HG03039 (cell line): Measurements from ENCODE around the gene DOK7.

Experiments
- ATAC-seq: cut with Tn5 transposase; IDR thresholded peaks from one replicate; pipeline ENCODE4 v1.9.1; 2021; ENCODE audit warnings: mild to moderate bottlenecking, moderate library complexity; ENCODE audit not compliant: unreplicated experiment

DOK7 gene

GRCh38 chr4:3518511-3518880 is 55.4 kb downstream of the DOK7 start:
- ATAC-seq = no peak

GRCh38 chr4:3518941-3519340 is 55.8 kb downstream of the DOK7 start:
- no peak for ATAC-seq

- ATAC-seq = no peak
Measured at GRCh38 chr4:3519468-3520264, 56.6 kb downstream of the DOK7 start.

- no peak for ATAC-seq
Measured at GRCh38 chr4:3520276-3520675, 57.2 kb downstream of the DOK7 start.

DNA sequence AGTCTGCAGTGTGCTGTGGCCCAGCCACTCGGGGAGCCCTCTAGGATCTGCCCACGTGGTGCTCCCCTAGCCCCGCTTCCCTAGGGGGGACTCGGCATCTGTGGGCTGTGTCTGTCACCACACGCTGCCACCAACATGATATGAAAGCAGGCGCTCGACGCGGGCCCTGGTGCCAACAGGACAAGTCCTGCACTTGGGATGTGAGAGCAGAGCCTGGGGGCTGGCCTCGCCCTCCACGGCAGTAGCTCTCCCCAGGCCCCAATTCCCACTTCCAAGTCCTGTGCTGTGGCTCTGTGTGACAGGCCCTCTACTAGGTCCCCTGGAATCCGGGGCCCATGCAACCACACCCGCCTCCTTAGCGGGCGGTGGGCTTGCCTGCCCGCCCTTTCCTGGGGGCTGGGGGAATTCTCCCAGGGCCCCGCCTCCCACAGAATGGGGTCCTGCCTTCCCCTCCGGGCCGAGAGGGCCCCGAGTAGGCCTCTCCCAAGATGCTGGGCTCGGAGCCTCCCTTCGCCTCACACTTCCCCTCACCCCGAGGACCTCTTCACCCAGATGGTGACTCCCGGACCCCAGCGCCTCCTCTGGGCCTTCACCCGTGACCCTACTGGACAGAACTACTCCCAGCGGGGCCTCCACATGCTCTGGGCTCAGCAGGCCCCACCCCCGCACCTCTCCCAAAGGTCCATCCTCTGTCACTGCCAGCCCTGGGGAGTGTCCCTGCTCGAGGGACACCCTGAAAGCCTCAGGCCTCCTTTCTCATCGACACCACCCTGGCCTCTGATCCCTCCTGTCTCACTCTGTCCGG is 57.9 kb downstream of the DOK7 start:
- ATAC-seq = no peak

GRCh38 chr4:3521621-3522325 is 58.7 kb downstream of the DOK7 start:
- ATAC-seq = no peak

DNA sequence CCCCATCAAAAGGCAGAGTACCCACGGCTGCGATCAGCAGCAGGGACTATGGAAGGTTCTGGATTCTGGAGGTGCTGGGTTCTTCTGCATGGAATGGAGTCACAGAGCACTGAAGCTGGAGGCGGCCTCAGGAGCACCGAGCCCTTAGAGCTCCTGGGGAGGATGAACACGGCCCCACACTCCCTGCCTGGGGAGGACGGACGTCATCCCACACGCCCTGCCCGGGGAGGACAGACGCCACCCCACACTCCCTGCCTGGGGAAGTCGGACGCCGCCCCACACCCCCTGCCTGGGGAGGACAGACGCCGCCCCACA is 59.2 kb downstream of the DOK7 start:
- ATAC-seq = no peak

DNA sequence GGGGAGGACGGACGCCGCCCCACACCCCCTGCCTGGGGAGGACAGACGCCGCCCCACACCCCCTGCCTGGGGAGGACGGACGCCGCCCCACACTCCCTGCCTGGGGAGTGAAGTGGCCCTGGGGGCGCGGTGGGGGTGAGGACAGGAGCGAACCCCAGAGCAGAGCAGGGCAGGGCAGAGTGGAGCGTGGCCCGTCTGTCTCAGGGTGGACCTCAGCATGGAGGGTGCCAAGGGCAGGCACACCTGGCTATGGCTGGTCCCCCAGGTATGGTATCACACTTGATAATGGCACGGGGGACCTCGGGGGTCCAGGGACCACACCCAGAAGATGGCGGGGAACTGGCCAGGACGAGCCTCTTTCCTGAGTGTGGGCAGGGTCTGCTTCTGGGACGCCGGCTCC is 59.5 kb downstream of the DOK7 start:
- no peak for ATAC-seq

DNA sequence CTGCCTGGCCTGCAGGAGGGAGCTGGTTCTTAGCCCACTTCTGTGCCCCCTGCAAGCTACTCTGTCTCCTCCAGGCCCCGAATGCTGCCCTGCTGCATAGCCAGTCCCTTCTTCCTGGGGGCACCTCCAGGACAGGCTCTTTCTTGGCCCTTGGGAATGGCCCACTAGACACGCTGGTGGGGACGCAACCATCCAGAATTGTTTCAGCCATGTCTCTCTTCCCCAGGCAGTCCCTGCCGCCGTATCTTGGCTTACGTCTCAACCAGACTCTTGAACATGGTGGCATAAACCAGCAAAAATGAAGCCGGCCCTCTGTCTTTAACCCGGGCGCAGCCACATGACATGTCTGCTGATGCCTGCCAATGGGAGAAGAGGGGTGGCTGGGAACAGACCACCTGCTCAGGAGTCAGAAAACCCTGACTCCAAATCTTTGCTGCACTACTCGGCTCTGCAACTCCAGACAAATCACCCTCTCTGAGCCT is 60.1 kb downstream of the DOK7 start:
- ATAC-seq = no peak

DNA sequence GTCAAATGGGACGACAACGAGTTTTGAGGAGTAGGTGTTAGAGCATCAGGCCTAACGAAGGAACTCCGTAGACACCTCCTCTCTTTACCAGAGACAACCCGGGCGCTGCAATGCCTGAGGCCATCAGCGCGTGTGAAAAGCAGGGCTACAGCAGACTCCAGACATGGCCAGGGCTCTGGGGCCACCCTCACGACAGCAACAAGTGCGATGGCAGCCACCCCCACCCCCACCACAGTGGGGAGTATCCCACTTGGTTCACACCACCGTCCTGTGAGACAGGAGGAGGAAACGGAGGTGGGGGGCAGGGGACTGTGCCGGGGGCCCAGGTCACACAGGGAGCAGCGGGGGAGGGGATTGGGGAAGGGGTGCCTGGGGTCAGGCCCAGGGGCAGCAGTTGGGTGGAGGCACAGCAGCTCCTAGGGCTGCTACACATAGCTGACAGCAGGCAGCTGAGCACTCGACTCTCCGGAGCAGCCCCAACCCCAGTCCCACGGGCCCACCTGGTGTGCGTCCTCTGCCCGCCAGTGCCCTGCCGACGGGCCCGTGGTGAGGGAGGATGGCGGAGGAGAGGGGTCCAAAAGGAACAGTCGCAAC is 60.6 kb downstream of the DOK7 start:
- ATAC-seq = no peak

GRCh38 chr4:3524349-3524748 is 61.2 kb downstream of the DOK7 start:
- ATAC-seq = no peak

GRCh38 chr4:3524920-3525319 is 61.8 kb downstream of the DOK7 start:
- no peak for ATAC-seq

GRCh38 chr4:3525532-3526430 is 62.7 kb downstream of the DOK7 start:
- ATAC-seq = no peak

DNA sequence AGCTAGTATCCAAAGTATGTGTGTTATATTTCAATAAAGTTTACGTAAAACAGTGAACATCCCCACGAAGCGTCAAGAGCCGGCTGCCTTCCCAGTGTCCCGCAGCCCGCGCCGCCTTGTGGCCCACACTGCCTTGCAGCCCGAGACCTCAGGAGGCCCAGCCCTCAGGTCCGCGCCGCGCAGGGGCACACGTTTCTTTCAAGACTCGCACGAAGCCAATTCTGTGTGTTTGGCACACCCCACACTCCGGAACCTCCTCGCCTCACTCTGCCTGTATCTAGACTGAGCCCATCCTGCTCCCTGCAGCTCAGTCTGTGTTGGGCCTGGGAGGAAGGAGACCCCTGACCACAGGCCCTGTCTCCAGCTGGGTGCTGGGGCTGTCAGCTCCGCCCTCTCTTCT is 63.4 kb downstream of the DOK7 start:
- ATAC-seq = no peak

- no peak for ATAC-seq
Measured at GRCh38 chr4:3527101-3527913, 64.2 kb downstream of the DOK7 start.

DNA sequence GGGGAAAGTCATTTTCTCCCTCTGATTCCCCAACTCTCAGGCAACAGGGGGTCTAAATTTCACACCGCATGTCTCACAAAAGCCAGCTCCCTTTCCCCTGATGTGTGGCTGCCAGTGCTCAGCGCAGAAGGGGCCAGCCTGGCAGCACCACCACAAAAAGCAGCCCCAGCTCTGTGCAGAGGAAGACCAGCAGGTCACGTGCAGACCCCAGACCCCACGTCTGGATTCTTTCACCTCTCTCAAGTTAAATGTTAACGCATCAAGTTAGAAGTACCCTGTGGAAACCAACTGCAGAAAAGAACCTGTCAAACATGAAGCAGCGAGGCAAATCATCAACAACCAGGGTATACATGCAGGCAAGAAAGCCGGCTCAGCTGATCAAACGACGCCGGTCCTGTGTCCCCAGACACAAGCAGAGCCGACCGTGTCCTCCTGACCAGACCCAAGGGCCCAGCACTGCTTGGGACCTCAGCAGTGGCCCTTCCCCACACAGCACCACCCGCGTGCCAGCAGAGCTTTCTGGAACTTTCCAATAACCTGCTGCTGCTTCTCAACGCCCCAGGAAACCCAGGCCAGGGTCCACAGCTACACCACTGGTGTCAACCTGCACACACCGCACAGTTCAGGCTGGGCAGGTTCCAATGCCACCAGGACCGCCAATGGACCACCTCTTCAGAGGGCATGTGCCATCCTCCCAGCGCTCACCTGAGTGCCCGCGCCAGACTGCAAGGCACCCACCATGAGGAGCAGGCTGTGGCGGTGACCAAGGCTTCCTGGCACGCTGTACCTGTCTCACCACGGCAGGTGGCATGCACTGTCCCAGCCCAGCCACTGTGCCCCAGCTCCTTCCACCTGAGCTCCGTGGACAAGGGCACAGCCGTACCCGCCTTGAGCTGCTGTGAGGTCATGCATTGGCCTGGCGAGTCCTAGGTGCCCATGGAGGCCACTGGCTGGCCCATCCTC is 65.1 kb downstream of the DOK7 start:
- ATAC-seq = no peak

DNA sequence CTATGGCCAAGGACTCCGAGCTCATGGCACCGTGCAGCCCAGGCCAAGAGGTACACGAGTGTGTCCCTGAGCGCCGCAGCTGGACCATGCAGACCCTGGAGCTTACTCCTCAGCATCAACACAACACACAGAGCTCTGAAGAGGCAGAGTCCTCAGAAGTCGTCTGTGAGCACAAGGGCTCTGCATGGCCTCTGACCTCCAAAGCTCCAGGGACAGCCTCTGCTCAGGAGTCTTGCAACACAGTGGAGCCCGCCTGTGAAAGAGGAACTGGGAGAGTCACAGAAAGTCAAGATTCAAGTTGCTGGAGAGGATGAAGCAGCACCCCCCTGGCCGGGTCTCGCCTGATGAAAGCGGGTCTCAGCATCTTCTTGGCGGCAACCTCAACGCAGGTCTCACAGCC is 66.3 kb downstream of the DOK7 start:
- ATAC-seq = no peak

DNA sequence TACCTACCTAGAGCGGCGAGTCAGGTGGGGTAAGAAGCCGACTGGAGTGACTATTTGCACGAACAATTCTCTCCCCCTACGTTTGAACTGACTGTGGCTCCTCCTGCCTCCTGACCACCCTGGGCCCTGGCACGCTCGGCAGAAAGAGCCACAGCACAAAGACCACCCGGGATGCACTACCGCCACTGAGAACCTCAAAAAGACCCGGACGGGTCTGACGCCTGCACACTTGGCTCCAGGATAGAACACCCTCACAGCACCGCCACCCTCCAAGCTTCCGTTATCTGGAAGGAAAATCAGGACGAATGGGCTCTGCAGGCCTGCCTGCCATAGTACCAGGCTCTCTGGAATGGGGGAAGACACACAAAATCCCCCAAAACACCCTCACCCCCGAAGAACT is 66.9 kb downstream of the DOK7 start:
- no peak for ATAC-seq
